ENCODE measurements around the gene COLGALT1.
"Not testable (repeated sequence)": the region's sequence is repeated elsewhere in the genome, so short reads cannot be mapped to it uniquely, and the experiment has no call there.

The COLGALT1 gene

DNA sequence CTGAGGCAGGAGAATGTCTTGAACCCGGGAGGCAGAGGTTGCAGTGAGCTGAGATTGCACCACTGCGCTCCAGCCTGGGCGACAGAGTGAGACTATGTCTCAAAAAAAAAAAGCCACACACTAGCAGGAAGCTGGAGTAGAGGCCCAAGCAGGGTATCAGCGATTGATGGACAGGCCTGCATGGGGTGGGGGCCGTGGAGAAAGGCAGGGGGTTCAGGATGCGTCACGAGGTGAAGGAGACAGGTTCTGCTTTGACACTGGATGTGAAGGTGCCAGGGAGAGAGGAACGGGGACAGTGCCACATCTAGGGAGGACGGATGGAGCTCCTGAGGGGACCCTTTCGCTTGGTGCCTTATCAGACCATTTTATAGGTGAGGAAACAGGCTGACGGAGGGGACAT, 7.1 kb downstream of the COLGALT1 start:
- no peak for DNase-seq

DNA sequence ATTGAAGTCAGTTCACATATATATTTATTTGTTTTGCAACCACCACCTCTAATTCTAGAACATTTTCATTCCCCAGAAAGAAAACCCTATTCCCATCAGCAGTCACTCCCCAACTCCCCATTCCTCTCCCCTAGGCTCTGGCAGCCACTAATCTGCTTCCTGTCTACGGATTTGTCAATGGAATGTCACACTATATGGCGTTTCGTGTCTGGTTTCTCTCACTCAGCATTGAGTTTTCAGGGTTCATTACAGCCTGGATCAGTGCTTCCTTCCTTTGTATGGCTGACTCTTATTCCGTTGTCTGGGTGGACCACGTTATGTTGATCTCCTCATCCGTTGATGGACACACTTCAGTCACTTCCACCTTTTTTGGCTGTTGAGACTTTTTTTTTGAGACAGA, 9.3 kb downstream of the COLGALT1 start:
- DNase-seq = no peak

DNA sequence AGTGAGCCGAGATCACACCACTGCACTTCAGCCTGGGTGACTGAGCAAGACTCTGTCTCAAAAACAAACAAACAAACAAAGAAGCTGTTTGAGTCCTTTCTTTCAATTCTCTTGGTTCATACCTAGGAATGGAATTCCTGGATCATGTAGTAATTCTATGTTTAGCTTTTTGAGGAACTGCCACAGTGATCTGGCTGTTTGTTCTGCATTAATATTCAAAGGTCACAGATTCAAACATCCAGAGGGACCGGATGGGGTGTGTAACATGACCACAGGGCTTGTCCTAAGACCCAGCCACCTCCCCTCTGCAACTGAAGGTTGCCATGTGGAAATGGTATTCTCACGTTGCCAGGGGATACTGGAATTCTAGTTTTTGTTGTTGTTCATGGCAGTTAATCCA, 10.2 kb downstream of the COLGALT1 start:
- DNase-seq = no peak

DNA sequence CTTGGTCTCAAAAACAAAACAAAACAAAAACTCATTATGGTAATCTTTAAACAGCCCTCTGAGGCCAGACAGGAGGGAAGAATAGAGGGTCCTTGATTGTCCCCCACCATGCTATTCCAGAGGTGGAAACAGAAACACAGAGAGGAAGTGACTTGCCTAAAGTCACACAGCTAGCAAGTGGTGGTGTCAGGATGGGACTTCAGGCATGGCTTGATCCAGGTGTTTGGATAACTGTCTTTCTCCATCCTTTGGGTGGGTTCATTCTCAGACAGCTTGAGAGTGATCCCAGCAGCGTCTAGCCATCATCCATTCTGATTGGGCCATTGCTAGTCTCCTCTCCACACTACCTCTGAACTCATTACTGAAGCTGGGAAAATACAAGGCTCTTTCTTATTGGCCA, 12.5 kb downstream of the COLGALT1 start:
- DNase-seq = no peak

DNA sequence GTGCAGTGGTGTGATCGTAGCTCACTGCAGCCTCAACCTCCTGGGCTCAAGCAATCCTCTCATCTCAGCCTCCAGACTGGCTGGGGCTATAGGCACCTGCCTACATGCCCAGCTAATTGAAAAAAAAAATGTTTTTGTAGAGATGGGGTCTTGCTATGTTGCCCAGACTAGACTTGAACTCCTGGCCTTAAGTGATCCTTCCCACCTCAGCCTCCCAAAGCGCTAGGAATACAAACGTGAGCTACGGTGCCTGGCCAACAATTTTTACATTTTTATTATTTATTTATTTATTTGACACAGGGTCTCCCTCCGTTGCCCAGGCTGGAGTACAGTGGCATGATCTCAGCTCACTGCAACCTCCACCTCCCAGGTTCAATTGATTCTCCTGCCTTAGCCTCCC, 14.8 kb downstream of the COLGALT1 start:
- DNase-seq = not testable (repeated sequence)

DNA sequence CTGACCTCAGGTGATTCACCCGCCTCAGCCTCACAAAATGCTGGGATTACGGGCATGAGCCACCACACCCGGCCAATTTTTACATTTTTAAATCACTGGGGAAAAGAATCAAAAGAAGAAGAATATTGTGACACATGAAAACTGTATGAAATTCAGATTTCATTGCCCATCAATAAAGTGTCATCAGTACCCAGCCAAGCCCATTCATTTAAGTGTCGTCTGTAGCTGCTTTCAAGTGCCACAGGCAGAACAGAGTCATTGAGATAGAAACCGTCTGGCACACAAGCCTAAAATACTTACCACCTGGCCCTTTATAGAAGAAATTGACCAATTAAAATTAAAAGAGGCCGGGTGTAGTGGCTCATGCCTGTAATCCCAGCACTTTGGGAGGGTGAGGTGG, 15.3 kb downstream of the COLGALT1 start:
- no peak for DNase-seq

DNA sequence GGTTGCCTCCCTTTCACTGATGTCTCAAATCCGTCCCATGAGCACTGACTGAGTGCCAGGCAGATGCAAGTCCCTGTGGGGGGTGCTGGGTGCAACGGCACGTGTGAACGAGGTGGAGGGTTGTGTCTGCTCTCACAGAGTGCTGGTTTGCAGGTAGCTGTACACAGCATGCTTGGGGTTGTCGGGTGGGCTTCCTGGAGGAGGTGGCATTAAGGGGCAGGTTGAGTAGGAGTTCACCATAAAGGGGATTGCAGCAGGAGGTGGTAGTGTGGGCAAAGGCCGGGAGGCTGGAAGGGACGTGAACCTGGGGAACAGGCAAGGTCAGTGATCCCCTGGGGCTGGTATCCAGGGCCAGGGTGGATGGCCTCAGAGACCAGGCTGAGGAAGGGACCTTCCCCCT, 17.2 kb downstream of the COLGALT1 start:
- no peak for DNase-seq

DNA sequence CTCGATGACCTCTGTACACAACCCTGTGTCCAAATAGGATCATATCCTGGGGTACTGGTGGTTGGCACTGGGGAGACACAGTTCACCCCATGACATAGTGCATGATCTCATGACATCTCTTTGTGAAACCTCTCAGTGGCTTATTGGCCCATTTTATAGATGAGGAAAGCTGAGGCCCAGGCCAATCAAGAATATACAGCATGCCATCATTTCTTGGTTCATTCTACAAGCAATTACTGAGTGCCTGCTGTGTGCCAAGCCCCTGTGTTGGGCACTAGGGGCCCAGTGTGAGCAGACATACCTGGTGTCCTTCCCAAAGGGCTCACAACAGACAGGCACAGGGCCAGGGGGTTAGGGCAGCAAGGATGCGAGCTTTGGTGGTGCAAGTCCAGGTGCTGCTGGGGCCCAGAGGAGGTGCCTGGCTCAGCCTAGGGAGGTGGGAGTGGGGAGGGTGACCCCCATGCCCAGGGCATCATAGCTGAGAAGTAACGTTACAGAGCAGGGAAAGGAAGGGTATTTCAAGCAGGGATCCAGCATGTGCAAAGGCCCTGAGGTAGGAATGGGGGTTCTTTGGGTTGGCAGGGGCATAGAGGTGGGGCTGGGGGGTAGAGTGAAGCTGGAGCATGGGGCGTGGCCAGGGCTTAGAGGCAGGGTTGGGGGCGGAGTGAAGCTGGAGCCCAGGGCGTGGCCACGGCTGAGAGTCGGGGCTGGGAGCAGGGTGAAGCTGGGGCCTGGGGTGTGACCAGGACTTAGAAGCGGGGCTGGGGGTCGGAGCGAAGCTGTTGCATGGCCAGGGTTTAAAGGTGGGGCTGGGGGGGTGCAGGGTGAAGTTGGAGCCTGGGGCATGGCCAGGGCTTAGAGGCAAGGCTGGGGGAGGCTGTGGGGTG, 20.7 kb downstream of the COLGALT1 start:
- no peak for DNase-seq

DNA sequence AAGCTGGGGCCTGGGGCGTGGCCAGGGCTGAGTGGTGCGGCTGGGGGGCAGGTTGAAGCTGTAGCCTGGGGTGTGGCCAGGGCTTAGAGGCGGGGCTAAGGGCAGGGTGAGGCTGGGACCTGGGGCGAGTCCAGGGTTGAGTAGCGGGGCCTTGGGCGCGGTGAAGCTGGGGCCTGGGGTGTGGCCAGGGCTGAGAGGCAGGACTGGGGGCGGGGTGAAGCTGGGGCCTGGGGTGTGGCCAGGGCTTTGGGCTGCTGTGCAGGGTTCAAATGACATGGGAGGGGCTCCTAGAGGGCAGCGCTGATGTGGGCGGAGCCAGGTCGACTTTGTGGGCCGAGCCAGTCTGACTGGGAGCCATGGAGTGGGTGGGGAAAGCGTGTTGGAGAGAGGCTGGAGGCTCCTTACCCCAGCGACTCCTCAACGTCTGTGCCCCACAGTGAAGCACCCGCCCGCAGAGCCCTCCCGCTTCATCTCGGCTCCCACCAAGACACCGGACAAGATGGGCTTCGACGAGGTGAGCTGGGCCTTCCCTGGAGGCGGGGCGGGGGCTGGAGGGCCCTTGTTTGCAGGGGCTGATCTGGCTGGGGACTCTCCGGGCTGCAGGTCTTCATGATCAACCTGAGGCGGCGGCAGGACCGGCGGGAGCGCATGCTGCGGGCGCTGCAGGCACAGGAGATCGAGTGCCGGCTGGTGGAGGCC, 21.5 kb downstream of the COLGALT1 start:
- DNase-seq = peak; percentile 16

DNA sequence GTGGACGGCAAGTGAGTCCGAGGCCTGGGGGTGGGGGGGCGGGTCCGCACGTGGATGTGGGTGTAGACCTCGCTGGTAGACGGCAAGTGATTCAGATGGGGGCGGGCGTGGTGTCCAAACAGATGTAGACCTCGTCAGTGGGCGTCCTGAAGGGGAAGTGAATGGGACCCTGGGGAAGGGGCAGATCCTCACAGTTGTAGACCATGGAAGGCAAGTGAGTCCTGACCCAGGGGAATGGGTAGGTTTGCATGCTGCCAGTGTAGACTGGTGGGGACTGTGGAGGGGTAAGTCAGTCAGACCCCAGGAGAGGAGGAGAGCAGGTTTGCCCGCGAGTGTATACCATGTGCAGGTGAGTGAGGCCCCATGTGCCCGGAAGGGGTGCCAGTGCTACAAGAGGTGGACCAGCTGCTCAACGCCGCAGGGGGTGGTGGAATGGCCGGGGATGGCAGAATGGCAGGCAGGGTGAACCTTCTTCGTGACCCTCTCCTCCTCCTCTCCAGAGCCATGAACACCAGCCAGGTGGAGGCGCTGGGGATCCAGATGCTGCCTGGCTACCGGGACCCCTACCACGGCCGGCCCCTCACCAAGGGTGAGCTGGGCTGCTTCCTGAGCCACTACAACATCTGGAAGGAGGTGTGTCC, 22.1 kb downstream of the COLGALT1 start:
- DNase-seq = no peak

DNA sequence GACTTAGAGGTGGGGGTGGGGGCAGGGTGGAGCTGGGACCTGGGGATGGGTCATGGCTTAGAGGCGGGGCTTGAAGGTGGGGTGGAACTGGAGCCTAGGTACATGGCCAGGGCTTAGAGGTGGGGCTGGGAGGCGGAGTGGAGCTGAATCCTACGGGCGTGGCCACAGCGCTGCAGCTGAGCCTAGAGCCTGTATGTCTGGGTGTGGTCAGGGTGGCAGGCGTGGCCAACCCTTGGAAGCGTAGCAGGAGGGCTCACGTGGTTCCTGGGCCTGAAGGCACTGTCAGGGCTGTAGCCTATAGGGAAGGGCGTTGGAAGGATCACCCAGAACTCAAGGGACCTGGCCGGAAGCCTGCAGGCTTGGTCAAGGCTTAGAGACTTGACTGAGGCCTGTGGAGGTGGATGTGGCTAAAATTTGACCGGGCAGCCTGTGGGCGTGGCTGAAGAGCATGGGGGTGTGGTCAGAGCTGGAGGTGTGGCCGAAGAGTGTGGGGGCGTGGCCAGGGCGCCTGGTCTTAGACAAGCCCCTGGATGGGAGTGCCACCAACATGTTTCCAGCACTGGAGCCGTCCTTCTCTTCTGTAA, 24.3 kb downstream of the COLGALT1 start:
- peak; percentile 19 for DNase-seq

DNA sequence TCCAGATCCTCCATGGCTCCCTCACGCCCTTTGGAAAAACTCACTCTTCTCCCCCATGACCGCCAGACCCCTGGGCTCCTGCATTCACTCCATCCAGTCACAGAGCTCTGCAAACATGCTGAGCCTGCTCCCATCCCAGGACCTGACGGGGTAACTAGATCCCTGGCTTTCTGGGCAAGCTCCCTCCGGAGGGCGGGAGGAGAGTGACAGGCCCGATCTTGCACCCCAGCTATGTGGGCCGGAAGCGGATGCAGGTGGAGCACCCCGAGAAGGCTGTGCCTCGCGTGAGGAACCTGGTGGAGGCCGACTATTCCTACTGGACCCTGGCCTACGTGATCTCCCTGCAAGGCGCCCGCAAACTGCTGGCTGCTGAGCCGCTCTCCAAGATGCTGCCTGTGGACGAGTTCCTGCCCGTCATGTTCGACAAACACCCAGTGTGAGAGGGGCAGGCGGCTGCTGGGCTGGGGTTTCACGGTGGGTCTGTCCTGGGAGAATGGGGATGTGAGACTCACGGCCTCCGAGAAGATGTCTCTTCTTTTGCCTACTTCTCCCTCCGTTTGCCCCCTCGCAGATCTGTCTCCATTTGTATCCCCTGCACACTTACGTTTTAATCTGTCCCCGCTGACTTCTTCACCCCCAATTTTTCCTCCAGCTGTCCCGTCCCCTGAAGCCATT, 25.2 kb downstream of the COLGALT1 start:
- no peak for DNase-seq

DNA sequence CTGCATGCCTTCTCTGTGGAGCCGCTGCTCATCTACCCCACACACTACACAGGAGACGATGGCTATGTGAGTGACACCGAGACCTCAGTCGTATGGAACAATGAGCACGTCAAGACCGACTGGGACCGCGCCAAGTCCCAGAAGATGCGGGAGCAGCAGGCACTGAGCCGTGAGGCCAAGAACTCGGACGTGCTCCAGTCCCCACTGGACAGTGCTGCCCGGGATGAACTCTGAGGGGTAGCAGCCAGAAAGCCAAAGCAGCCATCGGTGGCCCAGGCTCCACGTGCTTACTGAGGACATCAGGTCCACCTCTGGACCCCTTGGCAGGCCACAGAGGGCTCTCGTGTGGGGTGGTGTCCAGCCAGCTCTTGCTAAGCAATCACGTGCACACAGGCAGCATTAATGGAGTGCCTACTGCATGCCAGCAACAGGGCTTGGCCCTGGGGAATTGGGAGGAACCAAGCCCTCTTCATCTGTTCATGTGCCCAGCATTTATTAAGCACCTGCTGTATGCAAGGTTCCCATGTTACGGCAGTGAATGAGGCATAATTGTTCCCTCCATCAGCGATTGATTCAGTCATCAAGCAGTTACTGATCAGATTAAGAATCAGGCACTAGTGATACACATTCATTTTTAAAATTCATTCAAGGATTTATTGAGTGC, 25.9 kb downstream of the COLGALT1 start:
- no peak for DNase-seq

DNA sequence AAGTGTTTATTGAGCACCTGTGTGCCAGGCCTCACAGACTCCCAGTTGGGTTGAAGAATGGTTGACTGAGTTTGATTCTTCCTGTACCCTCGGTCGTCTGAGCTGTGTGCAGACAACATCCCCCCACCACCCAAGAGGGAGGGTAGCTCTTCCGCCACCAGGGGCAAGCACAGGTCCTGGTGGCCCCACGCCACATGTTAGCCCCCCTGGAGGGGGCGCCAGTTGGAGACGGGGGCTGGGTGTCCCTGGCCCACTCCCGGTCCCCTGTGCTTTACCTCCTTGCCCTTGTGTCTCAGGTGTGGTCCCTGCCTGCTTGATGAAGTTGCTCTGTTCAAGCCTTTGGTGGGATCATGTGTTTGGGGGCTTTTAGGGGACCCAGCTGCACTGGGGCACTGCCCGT, 27.2 kb downstream of the COLGALT1 start:
- DNase-seq = no peak

DNA sequence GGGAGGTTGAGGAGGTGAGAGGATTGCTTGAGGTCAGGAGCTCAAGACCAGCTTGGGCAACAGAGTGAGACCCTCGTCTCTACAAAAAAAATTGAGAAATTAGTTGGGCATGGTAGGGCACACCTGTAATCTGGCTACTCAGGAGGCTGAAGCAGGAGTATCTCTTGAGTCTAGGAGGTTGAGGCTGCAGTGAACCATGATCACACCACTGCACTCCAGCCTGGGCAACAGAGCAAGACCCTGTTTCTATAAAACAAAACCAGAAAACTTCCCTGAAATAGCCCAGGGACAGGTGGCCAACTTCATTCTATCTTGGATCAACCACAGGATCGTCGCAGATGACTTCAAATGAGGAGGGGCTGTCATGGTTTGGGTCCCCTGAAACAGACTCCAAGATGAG, 28.7 kb downstream of the COLGALT1 start:
- no peak for DNase-seq

DNA sequence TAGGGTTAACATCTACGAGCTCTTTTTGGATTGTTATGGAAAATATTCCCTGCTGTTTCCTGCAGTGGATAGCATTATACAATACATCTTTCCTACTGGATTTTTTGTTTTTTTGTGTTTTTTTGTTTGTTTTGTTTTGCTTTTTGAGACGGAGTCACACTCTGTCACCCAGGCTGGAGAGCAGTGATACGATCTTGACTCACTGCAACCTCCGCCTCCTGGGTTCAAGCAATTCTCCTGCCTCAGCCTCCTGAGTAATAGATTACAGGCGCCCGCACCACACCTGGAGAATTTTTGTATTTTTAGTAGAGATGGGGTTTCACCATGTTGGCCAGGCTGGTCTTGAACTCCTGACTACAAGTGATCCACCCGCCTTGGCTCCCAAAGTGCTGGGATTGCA, 29.9 kb downstream of the COLGALT1 start:
- DNase-seq = not testable (repeated sequence)

DNA sequence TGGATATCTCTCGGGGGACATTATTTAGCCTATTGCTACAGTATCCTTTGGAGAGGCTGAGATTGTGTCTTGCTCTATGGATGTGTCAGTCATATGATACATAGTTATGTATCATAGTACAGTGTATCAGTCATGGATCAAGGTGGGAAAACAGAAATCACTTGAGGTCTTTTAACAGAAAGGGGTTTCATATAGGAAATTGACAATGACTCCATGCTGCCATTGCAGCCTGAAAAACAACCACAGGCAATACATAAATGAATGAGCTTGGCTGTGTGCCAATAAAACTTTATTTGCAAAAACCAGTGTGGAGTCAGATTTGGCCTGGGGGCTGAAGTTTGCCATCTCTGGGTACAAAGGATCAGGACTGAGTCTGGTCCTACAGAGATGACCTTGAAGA, 35.4 kb downstream of the COLGALT1 start:
- DNase-seq = no peak

DNA sequence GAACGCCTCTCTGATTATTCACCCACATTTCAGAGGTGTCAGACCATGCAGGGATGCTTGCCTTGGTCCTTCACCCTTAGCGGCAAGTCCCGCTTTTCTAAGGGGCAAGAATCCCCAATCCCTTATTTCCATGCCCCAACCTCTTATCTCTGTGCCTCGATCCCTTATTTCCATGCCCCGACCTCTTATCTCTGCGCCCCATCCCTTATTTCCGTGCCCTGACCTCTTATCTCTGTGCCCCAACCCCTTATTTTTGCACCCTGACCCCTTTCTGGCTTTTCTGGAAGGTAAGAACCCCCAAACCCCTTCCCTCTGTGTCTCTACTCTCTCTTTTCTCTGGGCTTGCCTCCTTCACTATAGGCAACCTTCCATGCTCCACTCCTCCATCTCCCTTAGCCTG, 38.8 kb downstream of the COLGALT1 start:
- not testable (repeated sequence) for DNase-seq

DNA sequence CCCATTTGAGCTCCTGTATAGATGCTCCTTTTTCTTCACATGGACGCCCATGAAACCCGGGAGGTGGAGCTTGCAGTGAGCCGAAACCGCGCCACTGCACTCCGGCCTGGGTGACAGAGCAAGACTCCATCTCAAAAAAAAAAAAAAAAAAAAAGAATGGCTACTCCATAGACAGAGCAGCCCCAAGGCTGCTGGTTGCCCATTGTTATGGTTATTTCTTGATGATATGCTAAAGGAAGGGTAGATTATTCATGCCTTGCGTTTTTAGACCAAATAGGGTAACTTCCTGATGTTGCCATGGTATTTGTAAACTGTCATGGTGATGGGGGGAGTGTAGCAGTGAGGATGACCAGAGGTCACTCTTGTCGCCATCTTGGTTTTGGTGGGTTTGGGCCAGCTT, 42.6 kb downstream of the COLGALT1 start:
- not testable (repeated sequence) for DNase-seq

DNA sequence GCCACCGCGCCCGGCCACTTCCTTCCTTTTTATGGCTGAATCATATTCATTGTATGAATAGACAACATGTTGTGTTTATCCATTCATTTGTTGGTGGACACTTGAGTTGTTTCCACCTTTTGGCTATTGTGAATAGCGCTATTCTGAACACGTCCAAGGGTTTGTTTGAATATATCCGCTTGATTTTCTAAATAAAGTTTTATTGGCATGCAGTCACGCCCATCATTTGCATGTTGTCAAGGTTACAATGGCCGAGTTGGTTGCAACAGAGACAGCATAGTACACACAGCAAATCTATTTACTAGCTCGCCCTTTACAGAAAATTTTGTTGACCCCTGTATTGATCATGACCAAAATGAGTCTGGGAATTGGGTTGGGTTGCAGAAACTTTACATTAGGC, 43.5 kb downstream of the COLGALT1 start:
- no peak for DNase-seq

DNA sequence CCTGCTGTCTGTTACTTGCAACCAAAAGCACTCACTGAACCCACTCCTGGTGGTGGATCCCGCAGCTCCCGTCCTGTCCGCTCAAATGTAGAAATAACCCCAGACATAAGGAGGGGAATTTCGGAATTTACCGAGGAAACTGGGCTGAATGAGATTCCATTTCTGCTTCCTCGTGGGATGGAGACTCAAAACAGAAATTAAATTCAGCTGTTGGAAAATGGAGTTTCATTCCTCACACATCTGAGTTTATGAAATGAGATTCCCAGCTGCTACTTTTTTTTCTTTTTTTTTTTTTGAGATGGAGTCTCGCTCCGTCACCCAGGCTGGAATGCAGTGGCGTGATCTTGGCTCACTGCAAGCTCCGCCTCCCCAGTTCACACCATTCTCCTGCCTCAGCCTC, 44.3 kb downstream of the COLGALT1 start:
- no peak for DNase-seq

DNA sequence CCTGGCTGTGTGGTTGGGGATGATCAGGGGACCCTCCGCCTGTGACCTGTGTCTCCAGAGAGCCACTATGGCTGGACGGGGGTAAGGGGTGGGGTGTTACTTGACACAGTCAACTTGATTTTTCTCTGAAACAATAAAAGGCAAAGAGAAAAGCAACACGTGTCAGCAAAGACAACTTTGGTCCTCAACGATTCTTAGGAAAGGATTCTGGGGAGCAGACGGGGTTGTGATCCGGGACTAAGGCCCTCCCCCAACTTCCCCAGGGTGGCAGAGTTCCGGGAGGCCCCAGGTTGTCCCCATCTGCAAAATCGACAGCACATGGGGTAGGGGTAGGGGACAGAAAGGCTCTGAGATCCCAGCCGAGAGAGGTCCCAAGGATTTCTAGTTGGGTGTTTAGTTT, 46.2 kb downstream of the COLGALT1 start:
- no peak for DNase-seq

Data from stimulated activated CD4-positive, alpha-beta T cell treated with anti-CD3 and anti-CD28 coated beads, Interleukin-4, amount 100 ng/mL, for 1 hour (primary cell).